HL-60 (cell line): ENCODE results near the gene NAP1L4.

Experiments used
- DNase-seq, 2 experiments: peaks; one replicate each; pipeline ENCODE4 v3.0.0-alpha.2; 2010 to 2020; ENCODE audit warnings: low read depth in 1 of 2, low spot score in 1 of 2
- H3K27ac ChIP-seq: fragments of 250-450 bp; sonication (Bioruptor Pico); replicated peaks from 2 replicates; pipeline ENCODE4 v1.5.1; 2020; ENCODE audit warnings: mild to moderate bottlenecking, moderate library complexity
- H3K27me3 ChIP-seq: fragments of 250-450 bp; sonication (Bioruptor Pico); 2 replicates; pipeline ENCODE4 v1.5.1; 2021; ENCODE audit warnings: mild to moderate bottlenecking, moderate library complexity; ENCODE audit not compliant: insufficient read depth, poor library complexity, severe bottlenecking
- H3K4me3 ChIP-seq: replicated peaks from 2 replicates; pipeline ENCODE4 v1.5.1; 2011; ENCODE audit warnings: mild to moderate bottlenecking, control low read depth, low read length; ENCODE audit not compliant: insufficient read depth
- CTCF ChIP-seq: IDR thresholded peaks from one replicate; pipeline ENCODE4 v1.5.1; 2011; ENCODE audit warnings: low read length, control low read depth, inconsistent platforms; ENCODE audit not compliant: insufficient read depth
- GABPA ChIP-seq: IDR thresholded peaks from 2 replicates; pipeline ENCODE4 v1.6.1; 2012; ENCODE audit warnings: low read depth
- POLR2AphosphoS5 ChIP-seq: IDR thresholded peaks from 2 replicates; pipeline ENCODE4 v1.6.1; 2012; ENCODE audit warnings: low read depth
- REST ChIP-seq: IDR thresholded peaks from 2 replicates; pipeline ENCODE4 v1.6.1; 2012; ENCODE audit warnings: low read depth; ENCODE audit not compliant: insufficient replicate concordance
- SPI1 ChIP-seq: IDR thresholded peaks from 2 replicates; pipeline ENCODE4 v1.6.1; 2012; ENCODE audit warnings: low read depth, mild to moderate bottlenecking, borderline replicate concordance

The NAP1L4 gene

DNA sequence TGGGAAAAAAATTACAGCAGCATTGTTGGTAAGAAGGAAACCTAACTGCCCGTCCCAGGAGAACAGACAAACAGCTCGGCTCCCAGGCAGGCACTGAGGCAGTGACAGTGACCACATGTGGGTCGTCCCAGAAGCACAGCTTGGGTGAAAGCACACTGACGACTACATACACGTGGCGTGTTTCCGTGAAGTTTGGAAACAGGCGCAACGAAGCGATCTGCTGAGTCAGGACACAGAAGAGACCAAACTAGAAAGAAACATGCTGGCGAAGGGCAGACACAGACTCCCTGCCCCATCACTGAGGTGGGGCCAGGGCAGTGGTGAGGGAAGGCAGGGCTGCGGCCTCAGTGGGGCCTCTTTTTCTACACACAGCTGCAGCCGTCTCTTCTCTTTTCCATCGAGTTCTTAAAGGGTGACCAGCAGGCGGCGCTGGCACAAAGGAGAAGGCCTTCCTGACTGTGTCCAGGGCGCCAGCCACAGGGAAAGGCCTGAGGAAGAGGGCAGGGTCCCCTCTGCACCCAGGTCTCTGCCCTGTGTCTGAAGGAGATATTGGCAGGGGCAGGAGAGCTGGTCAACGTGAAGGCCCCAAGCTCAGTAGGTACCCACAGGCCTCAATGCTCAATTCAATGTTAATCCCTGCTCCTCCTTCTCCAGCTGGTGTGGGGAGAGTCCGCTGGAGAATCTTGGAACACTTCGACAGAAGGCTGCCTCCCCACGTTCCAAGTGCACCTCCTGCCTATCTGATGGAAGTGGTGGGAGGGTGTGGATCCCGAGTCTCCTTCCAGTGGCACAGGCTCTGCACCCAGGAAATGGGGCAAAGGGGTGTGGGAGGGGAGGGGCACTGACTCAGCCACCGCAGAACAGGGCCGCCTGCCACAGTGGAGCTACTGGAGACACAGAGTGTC is 45.2 kb upstream of the NAP1L4 start:
- Histone ChIP-seq H3K27me3 (no peaks in the 10 kb centered on the region), H3K27ac (no peak overlapping the region), H3K4me3 (no peak overlapping the region)
- peak; percentile 56 to 72 for DNase-seq
- TF ChIP-seq SPI1: no peak
- peak; percentile 46 for TF ChIP-seq CTCF

DNA sequence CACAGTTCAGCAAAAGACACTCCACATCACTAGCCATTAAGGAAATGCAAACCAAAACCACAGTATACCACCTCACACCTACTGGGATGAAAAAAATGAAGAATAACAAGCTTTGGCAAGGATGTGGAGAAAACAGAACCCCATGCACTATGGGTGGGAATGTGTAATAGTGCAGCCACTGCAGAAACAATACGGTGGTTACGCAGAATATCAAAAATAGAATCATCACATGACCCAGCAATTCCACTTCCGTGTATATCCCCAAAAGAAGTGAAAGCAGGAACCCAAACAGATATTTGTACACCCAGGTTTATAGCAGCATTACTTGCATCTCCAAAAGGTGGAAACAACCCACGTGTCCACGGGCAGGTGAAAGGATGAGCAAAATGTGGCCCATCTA is 44.3 kb upstream of the NAP1L4 start:
- Histone ChIP-seq H3K27ac (no peak overlapping the region), H3K4me3 (no peak overlapping the region), H3K27me3 (no peaks in the 10 kb centered on the region)
- TF ChIP-seq POLR2AphosphoS5 (no peak), CTCF (no peak), REST (no peak), GABPA (no peak), SPI1 (no peak)
- DNase-seq: no peak

DNA sequence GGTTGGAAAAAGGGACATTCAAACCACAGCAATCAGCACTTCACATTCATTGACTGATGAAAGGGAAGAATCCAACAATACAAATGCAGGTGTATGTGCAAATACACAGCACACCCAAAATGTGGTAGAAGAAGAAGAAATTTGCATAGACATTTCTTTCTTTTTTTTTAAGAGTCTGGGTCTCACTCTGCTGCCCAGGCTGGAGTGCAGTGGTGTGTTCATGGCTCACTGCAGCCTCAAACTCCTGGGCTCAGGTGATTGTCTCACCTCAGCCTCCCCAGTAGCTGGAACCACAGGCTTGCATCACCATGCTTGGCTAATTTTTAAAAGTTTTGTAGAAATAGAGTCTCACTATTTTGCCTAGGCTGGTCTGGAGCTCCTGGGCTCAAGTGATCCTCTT is 43.2 kb upstream of the NAP1L4 start:
- no peaks in the 10 kb centered on the region for H3K27me3 ChIP-seq
- TF ChIP-seq POLR2AphosphoS5 (no peak), REST (no peak), SPI1 (no peak), CTCF (no peak), GABPA (no peak)
- H3K27ac ChIP-seq: no peak overlapping the region

More for the DNA sequence above, 43.2 kb upstream of the NAP1L4 start:
- DNase-seq: peak in 1 of 2 experiments; percentile 27
- H3K4me3 ChIP-seq: no peak overlapping the region
